ENCODE results near the gene GAS2L2.

GRCh38 chr17:35765756-35766488 is 12.9 kb upstream of the GAS2L2 start:
- TF ChIP-seq SMC3 (conservative IDR thresholded peaks at IDR 0.05; ENCODE audit: poor library complexity) (no peak), POLR2AphosphoS5 (IDR thresholded peaks at IDR 0.05) (no peak), CTCF (IDR thresholded peaks at IDR 0.05; ENCODE audit: poor library complexity, severe bottlenecking) (no peak), EP300 (conservative IDR thresholded peaks at IDR 0.05; ENCODE audit: poor library complexity, severe bottlenecking) (no peak), TAF1 (IDR thresholded peaks at IDR 0.05; ENCODE audit: low read depth) (no peak), MXI1 (conservative IDR thresholded peaks at IDR 0.05; ENCODE audit: poor library complexity, severe bottlenecking) (no peak), EZH2 (IDR thresholded peaks at IDR 0.05; ENCODE audit: borderline replicate concordance, insufficient read depth, low read length, poor library complexity, severe bottlenecking) (no peak), RAD21 (conservative IDR thresholded peaks at IDR 0.05) (no peak)
- TF ChIP-seq, protein P1, sequence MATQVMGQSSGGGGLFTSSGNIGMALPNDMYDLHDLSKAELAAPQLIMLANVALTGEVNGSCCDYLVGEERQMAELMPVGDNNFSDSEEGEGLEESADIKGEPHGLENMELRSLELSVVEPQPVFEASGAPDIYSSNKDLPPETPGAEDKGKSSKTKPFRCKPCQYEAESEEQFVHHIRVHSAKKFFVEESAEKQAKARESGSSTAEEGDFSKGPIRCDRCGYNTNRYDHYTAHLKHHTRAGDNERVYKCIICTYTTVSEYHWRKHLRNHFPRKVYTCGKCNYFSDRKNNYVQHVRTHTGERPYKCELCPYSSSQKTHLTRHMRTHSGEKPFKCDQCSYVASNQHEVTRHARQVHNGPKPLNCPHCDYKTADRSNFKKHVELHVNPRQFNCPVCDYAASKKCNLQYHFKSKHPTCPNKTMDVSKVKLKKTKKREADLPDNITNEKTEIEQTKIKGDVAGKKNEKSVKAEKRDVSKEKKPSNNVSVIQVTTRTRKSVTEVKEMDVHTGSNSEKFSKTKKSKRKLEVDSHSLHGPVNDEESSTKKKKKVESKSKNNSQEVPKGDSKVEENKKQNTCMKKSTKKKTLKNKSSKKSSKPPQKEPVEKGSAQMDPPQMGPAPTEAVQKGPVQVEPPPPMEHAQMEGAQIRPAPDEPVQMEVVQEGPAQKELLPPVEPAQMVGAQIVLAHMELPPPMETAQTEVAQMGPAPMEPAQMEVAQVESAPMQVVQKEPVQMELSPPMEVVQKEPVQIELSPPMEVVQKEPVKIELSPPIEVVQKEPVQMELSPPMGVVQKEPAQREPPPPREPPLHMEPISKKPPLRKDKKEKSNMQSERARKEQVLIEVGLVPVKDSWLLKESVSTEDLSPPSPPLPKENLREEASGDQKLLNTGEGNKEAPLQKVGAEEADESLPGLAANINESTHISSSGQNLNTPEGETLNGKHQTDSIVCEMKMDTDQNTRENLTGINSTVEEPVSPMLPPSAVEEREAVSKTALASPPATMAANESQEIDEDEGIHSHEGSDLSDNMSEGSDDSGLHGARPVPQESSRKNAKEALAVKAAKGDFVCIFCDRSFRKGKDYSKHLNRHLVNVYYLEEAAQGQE (IDR thresholded peaks at IDR 0.05; ENCODE audit: borderline replicate concordance): no peak

All from neural cell (in vitro differentiated cells).